ENCODE results near the gene SOAT1. TPM values are rescaled to one million over a fixed set of nuclear protein-coding genes. Genes with fewer than 3 reads are reported as not detected.

Gene SOAT1
- total and polyA plus RNA-seq, 4 experiments from 2014 or later, result 51.2 to 103 (median 66.3) TPM

DNA sequence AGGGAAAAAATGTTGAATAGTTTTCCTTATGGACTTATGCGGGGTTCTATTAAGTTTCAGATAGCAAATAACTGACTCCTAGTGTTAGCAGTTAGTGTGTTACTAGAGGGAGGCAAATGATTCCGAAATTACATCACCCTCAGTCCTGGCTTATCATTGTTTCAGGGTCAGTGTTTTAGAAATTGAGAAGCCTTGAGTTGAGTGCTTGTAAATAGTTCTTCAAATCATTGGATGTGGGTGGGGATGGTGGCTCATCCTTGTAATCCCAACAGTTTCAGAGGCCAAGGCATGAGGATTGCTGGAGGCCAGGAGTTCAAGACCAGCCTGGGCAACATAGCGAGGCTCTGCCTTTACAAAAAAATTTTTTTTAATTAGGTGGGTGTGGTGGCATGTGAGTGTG is 21.3 kb downstream of the SOAT1 start:
- no peak for DNase-seq
- ChIA-PET POLR2A (ENCODE audit: partially characterized antibody) (no interaction called here), CTCF (ENCODE audit: partially characterized antibody) (no interaction called here)
- peak overlapping the region in 3 of 7 donors; percentile 0 to 72 (median 58) for H3K27ac Mint-ChIP-seq
- no peak overlapping the region for H3K4me3 Mint-ChIP-seq
- peaks cover 30 to 46% (median 41%) of the 10 kb centered on the region in 4 donors for H3K4me1 Mint-ChIP-seq
- H3K27me3 Mint-ChIP-seq, result no peaks in the 10 kb centered on the region
- no peaks in the 10 kb centered on the region for H3K9me3 Mint-ChIP-seq
- Histone ChIP-seq H3K4me3 (ENCODE audit: low read length in 2 of 2) (no peak overlapping the region), H3K27me3 (ENCODE audit: insufficient read depth, low read length) (no peaks in the 10 kb centered on the region), H3K27ac (ENCODE audit: low read depth, low read length) (no peak overlapping the region), H3K9me3 (ENCODE audit: control insufficient read depth in 1 of 2, low read length in 2 of 2) (no peaks in the 10 kb centered on the region), H3K36me3 (ENCODE audit: insufficient read depth, low read length) (no peaks in the 10 kb centered on the region), H3K4me1 (ENCODE audit: insufficient read depth, low read length) (peaks cover 20% of the 10 kb centered on the region)
- H3K36me3 Mint-ChIP-seq, result peaks cover 41 to 50% of the 10 kb centered on the region in 2 donors
- intact Hi-C loops (cut with micrococcal nuclease), result no loop called here

DNA sequence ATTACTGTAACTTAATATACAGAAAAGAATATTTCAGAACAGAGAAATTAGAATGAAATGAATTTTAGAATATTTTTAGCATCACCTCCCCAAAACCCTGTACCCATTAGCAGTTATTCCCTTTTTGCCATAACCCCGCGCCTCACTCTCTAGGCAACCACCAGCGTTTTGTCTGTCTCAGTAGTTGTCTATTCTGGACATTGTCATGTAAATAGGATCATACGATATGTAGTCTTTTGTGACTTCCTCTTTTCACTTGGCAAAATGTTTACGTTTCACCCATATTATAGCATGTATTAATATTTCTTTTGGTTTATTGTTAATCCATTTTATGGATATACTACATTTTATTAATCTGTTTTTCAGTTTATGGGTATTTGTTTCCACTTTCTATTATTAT is 24.9 kb downstream of the SOAT1 start:
- Mint-ChIP-seq H3K36me3 (peaks cover 45 to 47% of the 10 kb centered on the region in 2 donors), H3K27me3 (no peaks in the 10 kb centered on the region), H3K27ac (peak overlapping the region in 4 of 7 donors; percentile 20 to 77 (median 69)), H3K4me3 (peak overlapping the region in 1 of 8 donors; percentile 15), H3K4me1 (peaks cover 25 to 47% (median 35%) of the 10 kb centered on the region in 4 donors), H3K9me3 (peaks cover 0 to 3% (median 0%) of the 10 kb centered on the region in 8 donors)
- ChIA-PET CTCF (ENCODE audit: partially characterized antibody) (no interaction called here), POLR2A (ENCODE audit: partially characterized antibody) (interaction anchor here (1.4 kb wide), 1 partner anchor 25 kb away, joined by 4 read pairs; the partner anchor contains the start of gene SOAT1)
- no peak for DNase-seq
- H3K27ac ChIP-seq (ENCODE audit: low read depth, low read length), result no peak overlapping the region
- no peak overlapping the region for H3K4me3 ChIP-seq (ENCODE audit: low read length in 2 of 2)
- peaks cover 20% of the 10 kb centered on the region for H3K4me1 ChIP-seq (ENCODE audit: insufficient read depth, low read length)
- no peaks in the 10 kb centered on the region for H3K27me3 ChIP-seq (ENCODE audit: insufficient read depth, low read length)
- no peaks in the 10 kb centered on the region for H3K9me3 ChIP-seq (ENCODE audit: control insufficient read depth in 1 of 2, low read length in 2 of 2)
- no peaks in the 10 kb centered on the region for H3K36me3 ChIP-seq (ENCODE audit: insufficient read depth, low read length)
- intact Hi-C loops (cut with micrococcal nuclease), result no loop called here

DNA sequence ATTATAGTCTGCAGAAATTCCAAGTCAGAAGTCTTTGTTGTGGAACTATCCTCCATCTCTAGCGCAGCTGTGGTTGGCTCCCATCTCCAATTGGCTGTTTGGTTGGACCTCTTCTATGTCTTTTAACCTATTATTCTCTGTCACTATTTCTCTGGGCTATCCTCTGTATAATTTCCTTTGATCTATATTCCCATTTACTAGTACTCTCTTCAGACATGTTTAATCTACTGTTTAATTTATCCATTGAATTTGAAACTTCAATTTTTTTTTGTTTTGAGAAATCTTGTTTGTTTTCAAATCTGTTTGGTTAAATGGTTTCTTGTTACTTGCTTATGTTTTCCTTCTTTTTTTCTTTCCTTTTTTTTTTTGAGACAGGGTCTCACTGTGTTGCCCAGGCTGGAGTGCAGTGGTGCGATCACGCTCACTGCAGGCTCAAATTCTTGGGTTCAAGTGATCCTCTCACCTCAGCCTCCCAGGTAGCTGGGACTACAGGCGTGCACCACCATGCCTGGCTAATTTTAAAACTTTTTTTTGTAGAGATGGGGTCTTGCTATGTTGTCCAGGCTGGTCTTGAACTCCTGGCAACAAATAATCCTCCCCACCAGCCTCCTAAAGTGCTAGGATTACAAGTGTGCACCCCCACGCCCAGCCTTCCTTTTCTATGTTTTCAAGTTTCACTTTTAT is 28.1 kb downstream of the SOAT1 start:
- POLR2A ChIA-PET (ENCODE audit: partially characterized antibody), result no interaction called here
- H3K27ac ChIP-seq (ENCODE audit: low read depth, low read length), result no peak overlapping the region
- H3K27me3 ChIP-seq (ENCODE audit: insufficient read depth, low read length), result no peaks in the 10 kb centered on the region
- H3K4me1 Mint-ChIP-seq, result peaks cover 22 to 31% (median 27%) of the 10 kb centered on the region in 4 donors
- H3K4me3 ChIP-seq (ENCODE audit: low read length in 2 of 2), result no peak overlapping the region
- peak overlapping the region in 3 of 7 donors; percentile 12 to 43 (median 23) for H3K27ac Mint-ChIP-seq
- DNase-seq, result no peak
- H3K4me1 ChIP-seq (ENCODE audit: insufficient read depth, low read length), result peaks cover 13% of the 10 kb centered on the region
- intact Hi-C loops (cut with micrococcal nuclease), result no loop called here
- CTCF ChIA-PET (ENCODE audit: partially characterized antibody), result no interaction called here
- H3K36me3 ChIP-seq (ENCODE audit: insufficient read depth, low read length), result peaks cover 1% of the 10 kb centered on the region
- no peak overlapping the region for H3K4me3 Mint-ChIP-seq
- H3K27me3 Mint-ChIP-seq, result no peaks in the 10 kb centered on the region
- H3K9me3 ChIP-seq (ENCODE audit: control insufficient read depth in 1 of 2, low read length in 2 of 2), result no peaks in the 10 kb centered on the region
- H3K36me3 Mint-ChIP-seq, result peaks cover 44 to 55% of the 10 kb centered on the region in 2 donors
- H3K9me3 Mint-ChIP-seq, result peaks cover 0 to 3% (median 0%) of the 10 kb centered on the region in 8 donors

DNA sequence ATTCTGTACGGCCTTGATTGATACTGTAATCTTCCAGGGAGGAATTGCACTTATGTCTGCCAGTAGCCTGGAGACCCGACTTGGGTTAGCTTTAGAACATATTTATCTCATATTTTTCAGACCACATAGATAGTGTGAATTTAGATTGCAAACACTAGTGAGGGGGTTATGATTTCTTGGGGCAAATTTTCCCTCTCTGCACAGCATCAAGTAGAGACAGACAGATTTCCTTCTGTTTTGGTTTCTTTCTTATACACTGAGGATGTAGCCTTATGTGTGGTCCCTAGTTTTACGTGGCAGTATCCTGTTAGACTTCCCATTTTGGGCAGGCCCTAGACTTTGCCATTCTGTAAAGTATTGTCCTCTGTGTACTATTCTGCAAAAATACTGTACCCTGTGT is 29.0 kb downstream of the SOAT1 start:
- H3K4me1 Mint-ChIP-seq, result peaks cover 21 to 30% (median 24%) of the 10 kb centered on the region in 4 donors
- Histone ChIP-seq H3K4me1 (ENCODE audit: insufficient read depth, low read length) (peaks cover 10% of the 10 kb centered on the region), H3K36me3 (ENCODE audit: insufficient read depth, low read length) (peaks cover 5% of the 10 kb centered on the region), H3K27ac (ENCODE audit: low read depth, low read length) (no peak overlapping the region), H3K9me3 (ENCODE audit: control insufficient read depth in 1 of 2, low read length in 2 of 2) (no peaks in the 10 kb centered on the region), H3K27me3 (ENCODE audit: insufficient read depth, low read length) (no peaks in the 10 kb centered on the region), H3K4me3 (ENCODE audit: low read length in 2 of 2) (no peak overlapping the region)
- H3K9me3 Mint-ChIP-seq, result peaks cover 0 to 3% (median 0%) of the 10 kb centered on the region in 8 donors
- peak overlapping the region in 3 of 7 donors; percentile 19 to 29 (median 23) for H3K27ac Mint-ChIP-seq
- ChIA-PET POLR2A (ENCODE audit: partially characterized antibody) (no interaction called here), CTCF (ENCODE audit: partially characterized antibody) (no interaction called here)
- no peaks in the 10 kb centered on the region for H3K27me3 Mint-ChIP-seq
- DNase-seq, result no peak
- peaks cover 49 to 58% of the 10 kb centered on the region in 2 donors for H3K36me3 Mint-ChIP-seq
- intact Hi-C loops (cut with micrococcal nuclease), result no loop called here
- peak overlapping the region in 1 of 8 donors; percentile 5 for H3K4me3 Mint-ChIP-seq

DNA sequence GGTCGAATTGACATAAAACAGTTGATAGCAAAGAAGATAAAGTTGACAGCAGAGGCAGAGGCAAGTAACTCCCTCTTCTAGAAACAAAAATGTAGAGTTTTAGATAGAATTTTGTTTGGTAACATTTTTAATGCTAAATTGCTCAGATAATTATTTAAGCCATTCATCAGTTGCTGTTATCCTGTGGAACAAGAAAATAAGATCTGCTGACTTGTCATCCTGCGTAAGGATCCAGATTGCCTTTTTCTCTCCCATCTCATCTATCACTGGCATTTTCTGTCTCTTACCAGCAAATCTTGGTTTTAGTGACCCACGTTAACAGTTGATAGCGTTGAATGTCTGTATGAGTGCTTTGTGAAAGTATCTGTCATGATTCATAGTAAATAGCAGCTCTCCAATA is 29.8 kb downstream of the SOAT1 start:
- Mint-ChIP-seq H3K4me1 (peaks cover 21 to 23% (median 23%) of the 10 kb centered on the region in 4 donors), H3K27me3 (no peaks in the 10 kb centered on the region), H3K4me3 (no peak overlapping the region), H3K27ac (peak overlapping the region in 2 of 7 donors; percentile 73 to 88), H3K36me3 (peaks cover 53 to 59% of the 10 kb centered on the region in 2 donors), H3K9me3 (peaks cover 0 to 3% (median 0%) of the 10 kb centered on the region in 8 donors)
- no peak overlapping the region for H3K4me3 ChIP-seq (ENCODE audit: low read length in 2 of 2)
- POLR2A ChIA-PET (ENCODE audit: partially characterized antibody), result no interaction called here
- H3K36me3 ChIP-seq (ENCODE audit: insufficient read depth, low read length), result peaks cover 5% of the 10 kb centered on the region
- CTCF ChIA-PET (ENCODE audit: partially characterized antibody), result no interaction called here
- H3K4me1 ChIP-seq (ENCODE audit: insufficient read depth, low read length), result peaks cover 1% of the 10 kb centered on the region
- intact Hi-C loops (cut with micrococcal nuclease), result no loop called here
- no peak overlapping the region for H3K27ac ChIP-seq (ENCODE audit: low read depth, low read length)
- H3K9me3 ChIP-seq (ENCODE audit: control insufficient read depth in 1 of 2, low read length in 2 of 2), result no peaks in the 10 kb centered on the region
- H3K27me3 ChIP-seq (ENCODE audit: insufficient read depth, low read length), result no peaks in the 10 kb centered on the region
- no peak for DNase-seq

DNA sequence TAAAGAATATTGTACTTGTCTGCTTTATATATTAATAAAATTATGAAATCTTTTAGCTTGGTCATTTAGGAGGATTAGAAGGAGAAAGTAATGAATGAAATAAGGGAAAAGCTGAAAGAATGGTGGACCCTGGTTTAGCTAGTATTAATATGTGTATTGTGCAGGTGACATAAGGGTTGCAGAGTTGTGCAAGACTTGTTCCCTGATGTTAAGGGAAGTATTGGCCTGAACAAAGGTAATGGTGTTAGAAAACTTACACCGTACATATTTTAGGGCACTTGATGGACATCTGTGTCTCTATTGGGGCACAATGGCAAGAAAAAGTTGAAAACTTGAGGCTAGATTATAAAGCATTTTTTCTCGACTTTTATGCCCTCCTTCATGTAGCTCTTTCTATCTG is 32.2 kb downstream of the SOAT1 start:
- H3K27ac Mint-ChIP-seq, result no peak overlapping the region
- Histone ChIP-seq H3K4me3 (ENCODE audit: low read length in 2 of 2) (no peak overlapping the region), H3K4me1 (ENCODE audit: insufficient read depth, low read length) (no peaks in the 10 kb centered on the region), H3K27ac (ENCODE audit: low read depth, low read length) (no peak overlapping the region), H3K27me3 (ENCODE audit: insufficient read depth, low read length) (no peaks in the 10 kb centered on the region), H3K9me3 (ENCODE audit: control insufficient read depth in 1 of 2, low read length in 2 of 2) (no peaks in the 10 kb centered on the region), H3K36me3 (ENCODE audit: insufficient read depth, low read length) (peaks cover 5% of the 10 kb centered on the region)
- H3K36me3 Mint-ChIP-seq, result peaks cover 60 to 64% of the 10 kb centered on the region in 2 donors
- peaks cover 0 to 3% (median 0%) of the 10 kb centered on the region in 8 donors for H3K9me3 Mint-ChIP-seq
- intact Hi-C loops (cut with micrococcal nuclease), result no loop called here
- no peaks in the 10 kb centered on the region for H3K27me3 Mint-ChIP-seq
- no peak overlapping the region for H3K4me3 Mint-ChIP-seq
- ChIA-PET POLR2A (ENCODE audit: partially characterized antibody) (no interaction called here), CTCF (ENCODE audit: partially characterized antibody) (no interaction called here)
- peaks cover 22 to 30% (median 24%) of the 10 kb centered on the region in 4 donors for H3K4me1 Mint-ChIP-seq
- DNase-seq, result no peak

DNA sequence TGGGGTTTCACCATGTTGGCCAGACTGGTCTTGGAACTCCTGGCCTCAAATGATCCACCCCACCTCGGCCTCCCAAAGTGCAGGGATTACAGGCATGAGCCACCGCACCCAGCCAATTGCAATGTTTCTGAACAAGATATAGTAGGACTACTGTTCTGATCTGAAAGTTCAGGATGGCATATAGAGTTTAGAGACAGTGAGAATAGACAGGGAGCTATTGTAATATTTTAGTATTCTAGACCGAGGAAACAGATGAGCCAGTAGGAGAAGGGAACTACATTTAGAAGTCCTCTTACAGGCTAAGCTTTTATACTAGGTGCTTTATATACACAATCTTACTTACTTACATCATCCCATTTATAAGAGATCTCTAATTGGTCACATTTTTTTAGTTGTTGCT is 33.1 kb downstream of the SOAT1 start:
- Mint-ChIP-seq H3K4me1 (peaks cover 16 to 27% (median 24%) of the 10 kb centered on the region in 4 donors), H3K9me3 (peaks cover 0 to 1% (median 0%) of the 10 kb centered on the region in 8 donors), H3K4me3 (no peak overlapping the region), H3K36me3 (peaks cover 56 to 63% of the 10 kb centered on the region in 2 donors), H3K27ac (no peak overlapping the region), H3K27me3 (no peaks in the 10 kb centered on the region)
- no peaks in the 10 kb centered on the region for H3K27me3 ChIP-seq (ENCODE audit: insufficient read depth, low read length)
- H3K9me3 ChIP-seq (ENCODE audit: control insufficient read depth in 1 of 2, low read length in 2 of 2), result no peaks in the 10 kb centered on the region
- no peak overlapping the region for H3K4me3 ChIP-seq (ENCODE audit: low read length in 2 of 2)
- peaks cover 5% of the 10 kb centered on the region for H3K36me3 ChIP-seq (ENCODE audit: insufficient read depth, low read length)
- CTCF ChIA-PET (ENCODE audit: partially characterized antibody), result interaction anchor here (0.6 to 1.7 kb wide), 3 partner anchors 17 to 82 kb away, joined by 3 to 4 read pairs (median 4); no protein-coding TSS in a partner anchor
- POLR2A ChIA-PET (ENCODE audit: partially characterized antibody), result interaction anchor here (1.1 to 1.4 kb wide), 2 partner anchors 14 to 33 kb away, joined by 3 read pairs; partner anchors contain the start of gene SOAT1
- intact Hi-C loops (cut with micrococcal nuclease), result no loop called here
- no peak for DNase-seq
- no peak overlapping the region for H3K27ac ChIP-seq (ENCODE audit: low read depth, low read length)
- H3K4me1 ChIP-seq (ENCODE audit: insufficient read depth, low read length), result no peaks in the 10 kb centered on the region
